ENCODE data around the gene A3GALT2. TPM values are rescaled to one million over a fixed set of nuclear protein-coding genes. Genes with fewer than 3 reads are reported as not detected.
A peak's percentile ranks its signal among the peaks of the same experiment; 100 is the strongest.

Gene A3GALT2
- total RNA-seq, 6 experiments from 2014 or later, result not detected

DNA sequence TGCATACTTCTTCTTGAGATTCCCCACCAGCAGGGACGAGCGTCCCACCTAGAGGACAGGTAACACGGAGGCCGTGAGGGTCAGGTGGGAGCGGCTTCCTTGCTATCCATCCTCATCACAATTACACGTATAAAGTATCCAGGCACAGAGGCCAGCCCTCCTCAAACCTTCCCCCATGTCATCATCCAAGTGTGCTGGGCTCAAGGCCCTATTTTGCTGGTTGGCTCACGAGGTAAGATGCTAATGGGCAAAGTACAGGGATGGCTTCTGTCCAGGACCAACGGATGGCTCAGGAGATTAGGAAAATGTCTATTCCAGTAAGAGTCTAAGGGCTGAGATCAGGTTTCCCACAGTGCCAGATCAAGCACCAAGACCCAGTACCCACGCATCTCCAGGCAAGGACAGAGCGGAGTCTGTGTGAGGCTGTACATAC is 11.5 kb upstream of the A3GALT2 start:
- H3K4me1 Mint-ChIP-seq (ENCODE audit: low read depth), result peaks cover 92% of the 10 kb centered on the region
- H3K27ac Mint-ChIP-seq, result peak overlapping the region; percentile 82
- DNase-seq, result no peak
- TF ChIP-seq, protein P1, sequence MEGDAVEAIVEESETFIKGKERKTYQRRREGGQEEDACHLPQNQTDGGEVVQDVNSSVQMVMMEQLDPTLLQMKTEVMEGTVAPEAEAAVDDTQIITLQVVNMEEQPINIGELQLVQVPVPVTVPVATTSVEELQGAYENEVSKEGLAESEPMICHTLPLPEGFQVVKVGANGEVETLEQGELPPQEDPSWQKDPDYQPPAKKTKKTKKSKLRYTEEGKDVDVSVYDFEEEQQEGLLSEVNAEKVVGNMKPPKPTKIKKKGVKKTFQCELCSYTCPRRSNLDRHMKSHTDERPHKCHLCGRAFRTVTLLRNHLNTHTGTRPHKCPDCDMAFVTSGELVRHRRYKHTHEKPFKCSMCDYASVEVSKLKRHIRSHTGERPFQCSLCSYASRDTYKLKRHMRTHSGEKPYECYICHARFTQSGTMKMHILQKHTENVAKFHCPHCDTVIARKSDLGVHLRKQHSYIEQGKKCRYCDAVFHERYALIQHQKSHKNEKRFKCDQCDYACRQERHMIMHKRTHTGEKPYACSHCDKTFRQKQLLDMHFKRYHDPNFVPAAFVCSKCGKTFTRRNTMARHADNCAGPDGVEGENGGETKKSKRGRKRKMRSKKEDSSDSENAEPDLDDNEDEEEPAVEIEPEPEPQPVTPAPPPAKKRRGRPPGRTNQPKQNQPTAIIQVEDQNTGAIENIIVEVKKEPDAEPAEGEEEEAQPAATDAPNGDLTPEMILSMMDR (IDR thresholded peaks at IDR 0.05), result no peak
- no peaks in the 10 kb centered on the region for H3K9me3 Mint-ChIP-seq
- no peak overlapping the region for H3K4me3 Mint-ChIP-seq
- H3K27me3 Mint-ChIP-seq (ENCODE audit: insufficient read depth), result no peaks in the 10 kb centered on the region; the same call in none of the 2 replicates
- H3K36me3 Mint-ChIP-seq (ENCODE audit: low read depth), result peaks cover 51% of the 10 kb centered on the region

DNA sequence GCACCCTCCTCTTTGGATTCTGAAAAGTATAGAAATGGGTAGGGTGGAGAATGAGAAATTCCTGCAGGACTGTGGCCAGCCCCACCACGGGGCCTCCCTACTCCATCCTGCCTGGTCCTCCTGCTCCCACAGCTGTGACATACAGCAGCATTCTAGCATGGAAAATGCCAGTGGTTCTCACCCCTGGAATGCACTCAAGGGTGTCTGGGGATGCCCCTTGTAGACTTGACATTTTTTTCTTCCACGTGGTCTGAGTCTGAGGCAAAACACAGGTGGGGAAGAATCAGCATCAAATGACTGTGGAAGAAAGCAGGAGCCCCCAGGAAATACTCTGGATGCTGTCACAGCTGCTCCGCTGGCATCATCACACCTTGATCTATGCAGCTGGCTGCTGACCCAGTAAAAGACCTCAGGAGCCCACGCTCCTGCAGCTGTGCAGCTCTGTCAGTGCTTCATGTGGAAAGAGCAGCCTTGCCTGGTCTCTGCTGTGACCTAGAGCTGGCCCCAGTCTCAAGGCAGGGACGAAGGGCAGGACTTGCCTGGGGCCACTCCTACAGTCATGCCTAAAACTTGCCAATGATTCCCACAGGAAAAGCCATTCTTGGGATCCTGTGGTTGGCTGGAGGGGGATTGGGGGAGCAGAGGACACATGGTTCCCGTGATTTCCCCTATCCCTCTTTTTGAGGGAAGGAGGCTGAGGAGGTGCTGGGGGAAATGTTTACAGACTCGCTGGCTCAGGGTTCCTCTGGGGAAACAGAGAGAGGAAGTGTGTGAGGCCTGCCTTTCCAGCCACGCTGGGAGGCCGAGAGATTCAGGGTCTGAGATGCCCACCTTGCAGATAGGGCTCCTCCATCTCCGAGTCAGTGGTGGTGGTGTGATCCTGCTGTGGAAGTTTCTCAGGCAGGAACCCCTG is 10.8 kb upstream of the A3GALT2 start:
- peaks cover 92% of the 10 kb centered on the region for H3K4me1 Mint-ChIP-seq (ENCODE audit: low read depth)
- no peak overlapping the region; the same call in 1 of the 2 replicates for H3K4me3 Mint-ChIP-seq
- TF ChIP-seq, protein P1 (IDR thresholded peaks at IDR 0.05), result no peak
- H3K27me3 Mint-ChIP-seq (ENCODE audit: insufficient read depth), result no peaks in the 10 kb centered on the region; the same call in none of the 2 replicates
- peaks cover 51% of the 10 kb centered on the region for H3K36me3 Mint-ChIP-seq (ENCODE audit: low read depth)
- no peak for DNase-seq
- peak overlapping the region; percentile 82 for H3K27ac Mint-ChIP-seq
- no peaks in the 10 kb centered on the region for H3K9me3 Mint-ChIP-seq

DNA sequence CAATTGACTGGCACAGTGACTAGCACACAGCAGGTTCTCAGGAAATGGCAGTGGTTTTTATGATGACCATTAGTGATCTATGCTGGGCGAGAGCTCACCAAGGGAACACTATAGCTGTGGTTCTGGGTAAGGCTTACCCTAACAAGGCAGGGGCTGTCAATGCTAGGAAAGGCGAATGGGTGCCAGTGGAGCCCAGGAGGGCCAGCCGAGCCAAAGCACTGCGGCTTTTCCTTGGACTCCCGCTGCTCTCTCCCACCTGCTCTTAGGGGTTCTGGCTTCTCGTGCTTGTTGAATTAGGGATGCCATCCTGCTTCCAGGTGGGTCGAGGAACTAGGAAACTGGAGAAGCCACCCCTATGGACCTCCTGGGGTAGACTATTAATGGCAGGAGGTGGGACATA is 10.0 kb upstream of the A3GALT2 start:
- Mint-ChIP-seq H3K27me3 (ENCODE audit: insufficient read depth) (no peaks in the 10 kb centered on the region; the same call in 1 of the 2 replicates), H3K36me3 (ENCODE audit: low read depth) (peaks cover 56% of the 10 kb centered on the region), H3K27ac (peak overlapping the region; percentile 33; the same call in 1 of the 2 replicates), H3K4me3 (no peak overlapping the region), H3K9me3 (no peaks in the 10 kb centered on the region), H3K4me1 (ENCODE audit: low read depth) (peaks cover 87% of the 10 kb centered on the region)
- TF ChIP-seq, protein P1 (IDR thresholded peaks at IDR 0.05), result no peak
- DNase-seq, result no peak

DNA sequence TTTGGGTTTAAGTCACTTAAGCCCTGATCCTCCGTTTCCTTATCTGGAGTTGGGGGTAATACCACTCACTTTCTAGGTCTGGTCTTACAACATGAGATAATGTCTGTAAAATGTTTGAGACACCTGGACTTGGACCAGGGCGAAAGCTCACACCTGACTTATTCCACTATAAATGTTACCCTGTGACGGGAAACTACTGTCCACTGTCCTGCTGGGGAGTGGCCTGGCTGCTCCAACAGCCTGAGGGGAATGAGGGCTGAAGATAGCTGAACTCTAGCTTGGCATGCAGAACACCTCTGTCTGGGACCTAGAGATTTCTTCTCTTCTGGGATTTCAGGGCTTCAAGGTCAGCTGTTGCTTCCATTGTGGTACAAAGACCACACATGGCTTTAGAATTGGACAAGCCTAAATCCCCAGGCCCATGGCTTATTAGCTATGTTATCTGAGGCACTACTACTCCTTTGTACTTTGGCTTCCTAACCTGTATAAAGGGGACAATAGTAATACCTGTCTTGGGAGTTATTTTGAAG is 9.5 kb upstream of the A3GALT2 start:
- TF ChIP-seq, protein P1 (IDR thresholded peaks at IDR 0.05), result no peak
- H3K36me3 Mint-ChIP-seq (ENCODE audit: low read depth), result peaks cover 60% of the 10 kb centered on the region
- H3K27me3 Mint-ChIP-seq (ENCODE audit: insufficient read depth), result no peaks in the 10 kb centered on the region; the same call in 1 of the 2 replicates
- DNase-seq, result no peak
- H3K4me3 Mint-ChIP-seq, result no peak overlapping the region
- H3K9me3 Mint-ChIP-seq, result no peaks in the 10 kb centered on the region
- H3K27ac Mint-ChIP-seq, result peak overlapping the region; percentile 33
- peaks cover 89% of the 10 kb centered on the region for H3K4me1 Mint-ChIP-seq (ENCODE audit: low read depth)

DNA sequence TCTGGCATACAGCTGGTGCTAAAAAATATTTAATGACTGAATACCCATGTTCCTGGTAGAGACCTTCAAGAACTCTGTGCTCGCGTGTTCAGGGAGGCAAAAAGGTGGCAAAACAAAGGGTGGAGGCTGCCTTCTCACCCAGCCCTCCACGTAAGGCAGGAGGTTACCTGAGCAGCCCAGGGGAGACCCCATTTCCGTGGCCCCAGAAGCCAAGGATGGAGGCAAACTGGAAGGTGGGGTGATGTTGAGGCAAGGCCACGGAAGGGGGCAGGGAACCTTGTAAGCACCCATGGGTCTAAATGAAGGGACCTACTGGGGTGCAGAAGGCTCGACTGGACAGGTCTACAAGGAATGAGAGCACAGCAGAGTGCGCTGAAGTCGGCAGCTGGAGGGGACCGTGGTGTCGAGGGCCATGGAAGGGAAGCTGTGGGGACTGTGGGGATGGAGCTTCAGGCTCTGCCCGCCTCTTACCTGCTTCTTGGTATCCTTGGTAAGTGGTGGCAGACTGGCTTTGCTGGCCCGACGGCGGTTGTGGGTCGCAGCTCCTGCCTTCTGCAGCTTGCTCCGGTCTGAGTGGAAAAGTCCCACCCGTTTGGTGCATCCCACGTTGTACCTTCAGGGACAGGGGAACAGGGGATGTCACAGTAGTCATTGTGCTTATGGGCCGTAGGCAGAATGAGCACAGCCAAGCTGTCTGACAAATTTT is 8.9 kb upstream of the A3GALT2 start:
- TF ChIP-seq, protein P1 (IDR thresholded peaks at IDR 0.05), result no peak
- DNase-seq, result no peak
- Mint-ChIP-seq H3K9me3 (no peaks in the 10 kb centered on the region), H3K27ac (peak overlapping the region; percentile 82), H3K27me3 (ENCODE audit: insufficient read depth) (no peaks in the 10 kb centered on the region; the same call in 1 of the 2 replicates), H3K4me3 (no peak overlapping the region; the same call in 1 of the 2 replicates), H3K4me1 (ENCODE audit: low read depth) (peaks cover 82% of the 10 kb centered on the region), H3K36me3 (ENCODE audit: low read depth) (peaks cover 59% of the 10 kb centered on the region)
